Mesendoderm (in vitro differentiated cells): ENCODE results near the gene DLG4.

Experiments
- DNase-seq: peaks from one replicate; pipeline ENCODE4 v3.0.0; 2013
- H2AK5ac ChIP-seq: 2 replicates; pipeline ENCODE4 v1.6.1; 2013; ENCODE audit warnings: low read length, inconsistent platforms
- H2BK120ac ChIP-seq: 2 replicates; pipeline ENCODE4 v1.6.1; 2013; ENCODE audit warnings: low read depth, mild to moderate bottlenecking, low read length, moderate library complexity, mixed read lengths
- H2BK15ac ChIP-seq: replicated peaks from 2 replicates; pipeline ENCODE4 v1.6.1; 2013; ENCODE audit warnings: low read depth, mild to moderate bottlenecking, moderate library complexity
- H2BK5ac ChIP-seq: 2 replicates; pipeline ENCODE4 v1.6.1; 2013; ENCODE audit warnings: low read length, inconsistent platforms
- H3K18ac ChIP-seq: 2 replicates; pipeline ENCODE4 v1.6.1; 2013; ENCODE audit warnings: mild to moderate bottlenecking, low read length, mixed read lengths
- H3K23ac ChIP-seq: one replicate; pipeline ENCODE4 v1.6.1; 2013; ENCODE audit warnings: low read length
- H3K27ac ChIP-seq: 2 replicates; pipeline ENCODE4 v1.5.1; 2013; ENCODE audit warnings: low read depth, mild to moderate bottlenecking, inconsistent platforms, low read length, moderate library complexity
- H3K27me3 ChIP-seq: 2 replicates; pipeline ENCODE4 v1.6.1; 2013; ENCODE audit warnings: low read length, control low read depth, mild to moderate bottlenecking, inconsistent platforms; ENCODE audit not compliant: insufficient read depth, poor library complexity
- H3K36me3 ChIP-seq: 2 replicates; pipeline ENCODE4 v1.6.1; 2013; ENCODE audit warnings: low read length, inconsistent platforms; ENCODE audit not compliant: control insufficient read depth, insufficient read depth
- H3K4ac ChIP-seq: one replicate; pipeline ENCODE4 v1.6.1; 2013; ENCODE audit warnings: low read depth, mild to moderate bottlenecking, low read length, moderate library complexity
- H3K4me1 ChIP-seq: 2 replicates; pipeline ENCODE4 v1.6.1; 2013; ENCODE audit warnings: low read depth, low read length, inconsistent platforms; ENCODE audit not compliant: control insufficient read depth
- H3K4me2 ChIP-seq: 2 replicates; pipeline ENCODE4 v1.6.1; 2013; ENCODE audit warnings: low read length
- H3K4me3 ChIP-seq: 2 replicates; pipeline ENCODE4 v1.5.1; 2013; ENCODE audit warnings: mild to moderate bottlenecking, low read length
- H3K56ac ChIP-seq: one replicate; pipeline ENCODE4 v1.6.1; 2013; ENCODE audit warnings: low read length
- H3K79me1 ChIP-seq: 2 replicates; pipeline ENCODE4 v1.6.1; 2013; ENCODE audit warnings: low read length, inconsistent platforms
- H3K79me2 ChIP-seq: 2 replicates; pipeline ENCODE4 v1.6.1; 2013; ENCODE audit warnings: mild to moderate bottlenecking, low read length; ENCODE audit not compliant: control insufficient read depth, insufficient read depth
- H3K9ac ChIP-seq: 2 replicates; pipeline ENCODE4 v1.6.1; 2013; ENCODE audit warnings: low read length, inconsistent platforms
- H4K5ac ChIP-seq: one replicate; pipeline ENCODE4 v1.6.1; 2013; ENCODE audit warnings: low read length
- H4K8ac ChIP-seq: one replicate; pipeline ENCODE4 v1.6.1; 2013; ENCODE audit warnings: low read depth, mild to moderate bottlenecking, control low read depth, low read length, moderate library complexity
- WGBS: extraction: QIAGEN DNeasy Blood & Tissue Kit; methylation state at CpG from one replicate; pipeline ENCODE4 v1.1.7; 2013; ENCODE audit warnings: low lambda C conversion rate, missing lambda C conversion rate; ENCODE audit not compliant: insufficient coverage; ENCODE audit errors: extremely low coverage; 5-methylcytosine and 5-hydroxymethylcytosine counted together

The DLG4 gene

GRCh38 chr17:7256766-7257456 is 37.3 kb upstream of the DLG4 start:
- Histone ChIP-seq H4K5ac (no peak overlapping the region), H2BK120ac (no peak overlapping the region), H3K4me2 (no peak overlapping the region), H2BK15ac (no peak overlapping the region), H3K4me1 (peaks cover 5% of the 10 kb centered on the region), H3K27ac (no peak overlapping the region), H3K9ac (no peak overlapping the region), H3K4me3 (no peak overlapping the region), H3K18ac (no peak overlapping the region), H2BK5ac (no peak overlapping the region), H2AK5ac (no peak overlapping the region), H3K56ac (no peak overlapping the region), H3K79me1 (peaks cover 11% of the 10 kb centered on the region), H3K23ac (no peak overlapping the region), H3K79me2 (peaks cover 30% of the 10 kb centered on the region), H4K8ac (no peak overlapping the region), H3K27me3 (no peaks in the 10 kb centered on the region), H3K36me3 (peaks cover 4% of the 10 kb centered on the region), H3K4ac (no peak overlapping the region)
- no peak for DNase-seq
- no CpG with 5 or more reads among the region's 8 CpGs for WGBS

GRCh38 chr17:7254511-7254910 is 34.9 kb upstream of the DLG4 start:
- no peak overlapping the region for H4K8ac ChIP-seq
- H3K23ac ChIP-seq = no peak overlapping the region
- H3K4me2 ChIP-seq = no peak overlapping the region
- H3K4me3 ChIP-seq = no peak overlapping the region
- no peak overlapping the region for H3K9ac ChIP-seq
- H2BK5ac ChIP-seq = no peak overlapping the region
- H3K79me1 ChIP-seq = peaks cover 4% of the 10 kb centered on the region
- no peak overlapping the region for H3K27ac ChIP-seq
- H3K27me3 ChIP-seq = no peaks in the 10 kb centered on the region
- no peak overlapping the region for H3K4ac ChIP-seq
- no peak overlapping the region for H3K18ac ChIP-seq
- H3K79me2 ChIP-seq = peaks cover 29% of the 10 kb centered on the region
- DNase-seq = no peak
- peak overlapping the region; percentile 46 for H3K56ac ChIP-seq
- no CpG with 5 or more reads among the region's 4 CpGs for WGBS
- H3K36me3 ChIP-seq = peaks cover 4% of the 10 kb centered on the region
- H2BK15ac ChIP-seq = no peak overlapping the region
- no peak overlapping the region for H2BK120ac ChIP-seq
- no peak overlapping the region for H2AK5ac ChIP-seq
- H4K5ac ChIP-seq = no peak overlapping the region
- peaks cover 3% of the 10 kb centered on the region for H3K4me1 ChIP-seq

GRCh38 chr17:7253082-7253481 is 33.4 kb upstream of the DLG4 start:
- Histone ChIP-seq H3K23ac (no peak overlapping the region), H3K4me1 (peaks cover 3% of the 10 kb centered on the region), H3K56ac (peak overlapping the region; percentile 96), H3K4me2 (no peak overlapping the region), H4K5ac (no peak overlapping the region), H3K9ac (peak overlapping the region; percentile 89), H2BK15ac (no peak overlapping the region), H2BK5ac (no peak overlapping the region), H2AK5ac (no peak overlapping the region), H3K36me3 (peaks cover 2% of the 10 kb centered on the region), H3K79me2 (peaks cover 38% of the 10 kb centered on the region), H3K18ac (no peak overlapping the region), H3K4me3 (no peak overlapping the region), H3K27me3 (no peaks in the 10 kb centered on the region), H3K27ac (no peak overlapping the region), H3K79me1 (peaks cover 9% of the 10 kb centered on the region), H3K4ac (no peak overlapping the region), H2BK120ac (no peak overlapping the region), H4K8ac (no peak overlapping the region)
- no CpG with 5 or more reads among the region's 5 CpGs for WGBS
- DNase-seq = no peak

- WGBS = no CpG with 5 or more reads among the region's 55 CpGs
These were observed 32.8 kb upstream of the DLG4 start, which contains the start of gene ELP5 for GRCh38 chr17:7252176-7253043. ELP5 (plus strand) TSS chr17:7252215; CDS start chr17:7252551, 336 bp downstream.

GRCh38 chr17:7251661-7252175 is 32.1 kb upstream of the DLG4 start, which contains the start of gene CTDNEP1:
CTDNEP1 (minus strand) TSS chr17:7251734; CDS start chr17:7251296, 438 bp downstream.
- no peaks in the 10 kb centered on the region for H3K27me3 ChIP-seq
- no peak within 1 kb of the TSS for H2BK15ac ChIP-seq
- H3K27ac ChIP-seq = peak within 1 kb of the TSS; percentile 100
- H3K23ac ChIP-seq = peak within 1 kb of the TSS; percentile 89
- H2AK5ac ChIP-seq = no peak within 1 kb of the TSS
- peak within 1 kb of the TSS; percentile 94 for H4K8ac ChIP-seq
- no peak within 1 kb of the TSS for H4K5ac ChIP-seq
- peaks cover 2% of the 10 kb centered on the region for H3K36me3 ChIP-seq
- H3K4me1 ChIP-seq = peaks cover 3% of the 10 kb centered on the region
- H3K79me1 ChIP-seq = peaks cover 10% of the 10 kb centered on the region
- H3K18ac ChIP-seq = peak within 1 kb of the TSS; percentile 96
- peak within 1 kb of the TSS; percentile 89 for H3K4me3 ChIP-seq
- H2BK120ac ChIP-seq = no peak within 1 kb of the TSS
- H2BK5ac ChIP-seq = peak within 1 kb of the TSS; percentile 70
- DNase-seq = peak; percentile 100
- H3K79me2 ChIP-seq = peaks cover 44% of the 10 kb centered on the region
- no CpG with 5 or more reads among the region's 41 CpGs for WGBS
- H3K56ac ChIP-seq = peak within 1 kb of the TSS; percentile 96
- peak within 1 kb of the TSS; percentile 98 for H3K4ac ChIP-seq
- H3K4me2 ChIP-seq = peak within 1 kb of the TSS; percentile 81
- peak within 1 kb of the TSS; percentile 95 for H3K9ac ChIP-seq

More at GRCh38 chr17:7252176-7253043, 32.8 kb upstream of the DLG4 start, which contains the start of gene ELP5:
- Histone ChIP-seq H3K4me1 (peaks cover 3% of the 10 kb centered on the region), H3K79me1 (peaks cover 9% of the 10 kb centered on the region), H4K5ac (no peak within 1 kb of the TSS), H3K4me3 (peak within 1 kb of the TSS; percentile 89), H2BK120ac (no peak within 1 kb of the TSS), H3K27ac (peak within 1 kb of the TSS; percentile 100), H3K56ac (peak within 1 kb of the TSS; percentile 96), H3K4ac (peak within 1 kb of the TSS; percentile 98), H3K9ac (peak within 1 kb of the TSS; percentile 95), H2BK5ac (peak within 1 kb of the TSS; percentile 70), H2BK15ac (no peak within 1 kb of the TSS), H3K4me2 (peak within 1 kb of the TSS; percentile 81), H3K23ac (peak within 1 kb of the TSS; percentile 89), H2AK5ac (no peak within 1 kb of the TSS), H3K18ac (peak within 1 kb of the TSS; percentile 96), H3K36me3 (peaks cover 2% of the 10 kb centered on the region), H4K8ac (peak within 1 kb of the TSS; percentile 94), H3K27me3 (no peaks in the 10 kb centered on the region), H3K79me2 (peaks cover 41% of the 10 kb centered on the region)
- DNase-seq = peak; percentile 98
